Neural progenitor cell (in vitro differentiated cells): ENCODE measurements around the gene ALDH1L1. TPM values are rescaled to one million over a fixed set of nuclear protein-coding genes. Genes with fewer than 3 reads are reported as not detected.
A peak's percentile ranks its signal among the peaks of the same experiment; 100 is the strongest.
"Not testable (repeated sequence)": the region's sequence is repeated elsewhere in the genome, so short reads cannot be mapped to it uniquely, and the experiment has no call there.

ENCODE experiments used
- DNase-seq: peaks from one replicate; pipeline ENCODE4 v3.0.0-alpha.2; 2016; ENCODE audit warnings: low spot score
- H2AFZ ChIP-seq: fragments of 200-600 bp; sonication (generic); replicated peaks from 2 replicates; pipeline ENCODE4 v1.6.1; 2016; ENCODE audit warnings: antibody characterized with exemption
- H3F3A ChIP-seq: fragments of 200-600 bp; sonication (generic); 2 replicates; pipeline ENCODE4 v1.6.1; 2016; ENCODE audit warnings: antibody characterized with exemption, low read depth
- H3K27ac ChIP-seq: fragments of 200-600 bp; sonication (generic); 2 replicates; pipeline ENCODE4 v1.5.1; 2016; ENCODE audit warnings: mild to moderate bottlenecking
- H3K27me3 ChIP-seq: fragments of 200-600 bp; sonication (generic); 2 replicates; pipeline ENCODE4 v1.6.1; 2016; ENCODE audit warnings: mild to moderate bottlenecking, moderate library complexity
- H3K36me3 ChIP-seq: fragments of 200-600 bp; sonication (generic); 2 replicates; pipeline ENCODE4 v1.5.1; 2016
- H3K4me1 ChIP-seq: fragments of 200-600 bp; sonication (generic); 2 replicates; pipeline ENCODE4 v1.6.1; 2016; ENCODE audit warnings: mixed run types
- H3K4me2 ChIP-seq: fragments of 200-600 bp; sonication (generic); 2 replicates; pipeline ENCODE4 v1.6.1; 2016
- H3K4me3 ChIP-seq: fragments of 200-600 bp; sonication (generic); 2 replicates; pipeline ENCODE4 v1.5.1; 2016
- H3K79me2 ChIP-seq: fragments of 200-600 bp; sonication (generic); 2 replicates; pipeline ENCODE4 v1.6.1; 2016; ENCODE audit warnings: low read depth
- H3K9ac ChIP-seq: fragments of 200-600 bp; sonication (generic); 2 replicates; pipeline ENCODE4 v1.6.1; 2016
- H3K9me3 ChIP-seq: fragments of 200-600 bp; sonication (generic); 2 replicates; pipeline ENCODE4 v1.5.1; 2016; ENCODE audit warnings: low read depth
- H4K20me1 ChIP-seq: fragments of 200-600 bp; sonication (generic); 2 replicates; pipeline ENCODE4 v1.6.1; 2016; ENCODE audit warnings: low read depth
- H3K27ac Mint-ChIP-seq: 3 replicates; pipeline ENCODE4 v1.8.0; 2021; ENCODE audit warnings: mixed read lengths
- H3K27me3 Mint-ChIP-seq: 2 replicates; pipeline ENCODE4 v1.8.0; 2022; ENCODE audit warnings: low read depth, mild to moderate bottlenecking, inconsistent platforms, moderate library complexity, mixed read lengths; ENCODE audit not compliant: insufficient read depth
- H3K36me3 Mint-ChIP-seq: 3 replicates; pipeline ENCODE4 v1.8.0; 2021; ENCODE audit warnings: mixed read lengths
- H3K4me1 Mint-ChIP-seq: 3 replicates; pipeline ENCODE4 v1.8.0; 2021; ENCODE audit warnings: mixed read lengths
- H3K4me3 Mint-ChIP-seq: 3 replicates; pipeline ENCODE4 v1.8.0; 2021; ENCODE audit warnings: mild to moderate bottlenecking, moderate library complexity, mixed read lengths
- H3K9me3 Mint-ChIP-seq: 3 replicates; pipeline ENCODE4 v1.8.0; 2020; ENCODE audit warnings: mixed read lengths
- CTCF ChIP-seq: fragments of 200-600 bp; sonication (generic); IDR thresholded peaks from 2 replicates; pipeline ENCODE4 v1.5.1; 2017; ENCODE audit warnings: antibody characterized with exemption, mild to moderate bottlenecking
- EZH2 ChIP-seq: fragments of 200-600 bp; sonication (generic); IDR thresholded peaks from 2 replicates; pipeline ENCODE4 v1.6.1; 2017; ENCODE audit warnings: antibody characterized with exemption, mild to moderate bottlenecking, moderate library complexity
- EZH2phosphoT487 ChIP-seq: fragments of 200-600 bp; sonication (generic); IDR thresholded peaks from 2 replicates; pipeline ENCODE4 v1.6.1; 2017; ENCODE audit warnings: antibody characterized with exemption
- total RNA-seq: library from RNA; depleted of rRNA; stranded (reverse); fragments of >200 nt; gene quantifications from 2 replicates; pipeline ENCODE4 v1.2.3, GENCODE V29; 2015; ENCODE audit warnings: low replicate concordance

The ALDH1L1 gene
- total RNA-seq, 1 donor from 2014 or later = 0.60 TPM

GRCh38 chr3:126097801-126098200 lies 82.6 kb downstream of the ALDH1L1 start:
- H3K9me3 Mint-ChIP-seq = peaks cover 21% of the 10 kb centered on the region
- TF ChIP-seq CTCF = no peak
- no peak for TF ChIP-seq EZH2phosphoT487
- no peak for TF ChIP-seq EZH2
- Histone ChIP-seq H3K79me2 (no peaks in the 10 kb centered on the region), H3K27me3 (no peaks in the 10 kb centered on the region), H3K27ac (no peak overlapping the region), H3K4me1 (no peaks in the 10 kb centered on the region), H3K36me3 (no peaks in the 10 kb centered on the region), H3K4me3 (no peak overlapping the region), H3K4me2 (no peak overlapping the region), H3K9ac (no peak overlapping the region), H3K9me3 (no peaks in the 10 kb centered on the region), H3F3A (no peaks in the 10 kb centered on the region), H2AFZ (no peak overlapping the region), H4K20me1 (no peaks in the 10 kb centered on the region)
- no peaks in the 10 kb centered on the region for H3K4me1 Mint-ChIP-seq
- no peak overlapping the region for H3K27ac Mint-ChIP-seq
- peaks cover 4% of the 10 kb centered on the region for H3K27me3 Mint-ChIP-seq
- no peaks in the 10 kb centered on the region for H3K36me3 Mint-ChIP-seq
- DNase-seq = no peak
- peak overlapping the region; percentile 39 for H3K4me3 Mint-ChIP-seq

GRCh38 chr3:126096274-126096673 lies 84.1 kb downstream of the ALDH1L1 start:
- not testable (repeated sequence) for H3K4me1 ChIP-seq, H3K36me3 Mint-ChIP-seq, H3K27me3 Mint-ChIP-seq, H3K4me3 Mint-ChIP-seq, H3K27me3 ChIP-seq, H2AFZ ChIP-seq, H3K9ac ChIP-seq, H3K27ac ChIP-seq, H3K27ac Mint-ChIP-seq, H3K4me1 Mint-ChIP-seq, H3K36me3 ChIP-seq, H3K9me3 ChIP-seq, DNase-seq, H4K20me1 ChIP-seq, H3K4me3 ChIP-seq, H3F3A ChIP-seq, H3K4me2 ChIP-seq, H3K79me2 ChIP-seq
- H3K9me3 Mint-ChIP-seq = peaks cover 33% of the 10 kb centered on the region

GRCh38 chr3:126092128-126092527 lies 88.3 kb downstream of the ALDH1L1 start:
- H3K36me3 ChIP-seq, H3K4me1 ChIP-seq, H3K36me3 Mint-ChIP-seq, H3K27me3 Mint-ChIP-seq, H3F3A ChIP-seq, H3K27ac ChIP-seq, H3K27me3 ChIP-seq, H3K4me3 Mint-ChIP-seq, H3K9ac ChIP-seq, H3K4me2 ChIP-seq, H3K27ac Mint-ChIP-seq, H4K20me1 ChIP-seq, H2AFZ ChIP-seq, H3K4me1 Mint-ChIP-seq, H3K4me3 ChIP-seq, H3K79me2 ChIP-seq, DNase-seq: not testable (repeated sequence)
- peaks cover 22% of the 10 kb centered on the region for H3K9me3 ChIP-seq
- H3K9me3 Mint-ChIP-seq = peaks cover 52% of the 10 kb centered on the region

GRCh38 chr3:126087552-126088175 lies 92.7 kb downstream of the ALDH1L1 start:
- H3K4me3 Mint-ChIP-seq = no peak overlapping the region
- H3K9me3 Mint-ChIP-seq = peaks cover 39% of the 10 kb centered on the region
- H3K36me3 Mint-ChIP-seq = no peaks in the 10 kb centered on the region

More at GRCh38 chr3:126087552-126088175, 92.7 kb downstream of the ALDH1L1 start:
- Histone ChIP-seq H3K79me2 (no peaks in the 10 kb centered on the region), H3K4me3 (no peak overlapping the region), H3K9me3 (peaks cover 34% of the 10 kb centered on the region), H3F3A (peaks cover 11% of the 10 kb centered on the region), H3K36me3 (no peaks in the 10 kb centered on the region), H2AFZ (no peak overlapping the region), H3K4me1 (no peaks in the 10 kb centered on the region), H3K9ac (no peak overlapping the region), H3K4me2 (no peak overlapping the region), H4K20me1 (no peaks in the 10 kb centered on the region), H3K27me3 (no peaks in the 10 kb centered on the region), H3K27ac (no peak overlapping the region)
- peak; percentile 54 for DNase-seq
- Mint-ChIP-seq H3K27ac (no peak overlapping the region), H3K4me1 (peaks cover 7% of the 10 kb centered on the region), H3K27me3 (peaks cover 3% of the 10 kb centered on the region)
- TF ChIP-seq EZH2phosphoT487 (no peak), CTCF (no peak), EZH2 (no peak)
